ENCODE data around the gene CCBE1. TPM values are rescaled to one million over a fixed set of nuclear protein-coding genes. Genes with fewer than 3 reads are reported as not detected.

Gene CCBE1
- total and polyA plus RNA-seq, 9 of the 15 experiments (the other 6 are each of a cell fraction or from before 2014, with no cell fraction given): 0.20 TPM; not detected in 8

DNA sequence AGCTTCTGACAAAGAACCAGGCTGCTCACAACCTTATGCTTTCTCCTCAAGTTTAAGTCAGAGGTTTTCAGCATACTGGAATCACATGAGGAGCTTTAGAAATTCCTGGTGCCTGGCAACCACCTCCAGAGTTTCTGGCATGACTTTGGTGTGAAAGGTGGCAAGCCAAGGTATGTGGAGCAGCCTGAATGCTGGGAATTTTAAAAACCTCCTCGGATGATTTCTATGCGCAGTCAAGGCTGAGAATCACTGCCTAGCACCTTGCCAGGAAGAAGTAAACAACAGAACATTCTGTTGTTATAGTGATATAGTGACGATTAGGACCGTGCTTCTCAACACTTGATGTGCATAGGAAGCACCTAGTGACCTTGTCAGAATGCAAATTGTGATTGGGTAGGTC is 11.7 kb downstream of the CCBE1 start:
- in situ Hi-C loops (cut with MboI): no loop called here
- Histone ChIP-seq H3K79me2 (ENCODE audit: control insufficient read depth, insufficient read depth, low read length) (no peaks in the 10 kb centered on the region), H3K27ac (ENCODE audit: extremely low read depth, low read depth, low read length) (no peak overlapping the region), H3K9me3 (replicated peaks; ENCODE audit: control insufficient read depth, insufficient read depth, low read depth, low read length) (no peaks in the 10 kb centered on the region), H3K9ac (ENCODE audit: insufficient read depth in 1 of 2, low read depth in 2 of 2, low read length in 2 of 2) (no peak overlapping the region), H3K27me3 (ENCODE audit: control insufficient read depth in 2 of 2, insufficient read depth in 2 of 2, low read length in 2 of 2) (no peaks in the 10 kb centered on the region), H3K4me2 (ENCODE audit: insufficient read depth, low read length) (no peak overlapping the region), H3K9me1 (ENCODE audit: control insufficient read depth, insufficient read depth, low read length) (no peaks in the 10 kb centered on the region), H4K20me1 (replicated peaks; ENCODE audit: control insufficient read depth, insufficient read depth, low read length) (no peaks in the 10 kb centered on the region), H3K36me3 (ENCODE audit: control insufficient read depth, insufficient read depth, low read length) (no peaks in the 10 kb centered on the region), H2AFZ (ENCODE audit: low read depth, low read length) (no peak overlapping the region), H3K4me3 (no peak overlapping the region), H3K4me1 (replicated peaks in 1 of 2; ENCODE audit: control insufficient read depth in 2 of 2, insufficient read depth in 2 of 2, low read length in 2 of 2) (no peaks in the 10 kb centered on the region)
- DNase-seq (ENCODE audit: extremely low read depth in 1 of 4, low spot score in 3 of 4) (no peak), ATAC-seq (no peak), FAIRE-seq (no peak)
- WGBS (ENCODE audit: insufficient coverage, low coverage, missing lambda C conversion rate): 0% methylated on average over 2 of the region's 4 CpGs
- no TSS peak for BruUV-seq (replicated peaks)
- CTCF ChIA-PET (ENCODE audit: low intra/inter-chr PET ratio): no interaction called here
- intact Hi-C loops (cut with micrococcal nuclease): no loop called here
- POLR2A ChIA-PET: no interaction called here
- TF ChIP-seq NONO (IDR thresholded peaks at IDR 0.05; ENCODE audit: low read depth in 2 of 2, low read length in 1 of 2) (no peak), ATF1 (CRISPR knock-in tag; IDR thresholded peaks at IDR 0.05) (no peak), ATF1 (tag; IDR thresholded peaks at IDR 0.05) (no peak), SMAD2 (IDR thresholded peaks at IDR 0.05; ENCODE audit: low read depth, low read length) (no peak), ELF2 (CRISPR knock-in tag; IDR thresholded peaks at IDR 0.05) (no peak), ZNF79 (CRISPR knock-in tag; IDR thresholded peaks at IDR 0.05; ENCODE audit: low read depth) (no peak), TGIF2 (CRISPR knock-in tag; IDR thresholded peaks at IDR 0.05) (no peak)
- TF ChIP-seq, protein P1, sequence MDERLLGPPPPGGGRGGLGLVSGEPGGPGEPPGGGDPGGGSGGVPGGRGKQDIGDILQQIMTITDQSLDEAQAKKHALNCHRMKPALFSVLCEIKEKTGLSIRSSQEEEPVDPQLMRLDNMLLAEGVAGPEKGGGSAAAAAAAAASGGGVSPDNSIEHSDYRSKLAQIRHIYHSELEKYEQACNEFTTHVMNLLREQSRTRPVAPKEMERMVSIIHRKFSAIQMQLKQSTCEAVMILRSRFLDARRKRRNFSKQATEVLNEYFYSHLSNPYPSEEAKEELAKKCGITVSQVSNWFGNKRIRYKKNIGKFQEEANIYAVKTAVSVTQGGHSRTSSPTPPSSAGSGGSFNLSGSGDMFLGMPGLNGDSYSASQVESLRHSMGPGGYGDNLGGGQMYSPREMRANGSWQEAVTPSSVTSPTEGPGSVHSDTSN (CRISPR knock-in tag; IDR thresholded peaks at IDR 0.05; ENCODE audit: low read depth): no peak
- TF ChIP-seq, protein P1 (tag; conservative IDR thresholded peaks at IDR 0.05; ENCODE audit: low read depth): no peak
- TF ChIP-seq, protein P2, sequence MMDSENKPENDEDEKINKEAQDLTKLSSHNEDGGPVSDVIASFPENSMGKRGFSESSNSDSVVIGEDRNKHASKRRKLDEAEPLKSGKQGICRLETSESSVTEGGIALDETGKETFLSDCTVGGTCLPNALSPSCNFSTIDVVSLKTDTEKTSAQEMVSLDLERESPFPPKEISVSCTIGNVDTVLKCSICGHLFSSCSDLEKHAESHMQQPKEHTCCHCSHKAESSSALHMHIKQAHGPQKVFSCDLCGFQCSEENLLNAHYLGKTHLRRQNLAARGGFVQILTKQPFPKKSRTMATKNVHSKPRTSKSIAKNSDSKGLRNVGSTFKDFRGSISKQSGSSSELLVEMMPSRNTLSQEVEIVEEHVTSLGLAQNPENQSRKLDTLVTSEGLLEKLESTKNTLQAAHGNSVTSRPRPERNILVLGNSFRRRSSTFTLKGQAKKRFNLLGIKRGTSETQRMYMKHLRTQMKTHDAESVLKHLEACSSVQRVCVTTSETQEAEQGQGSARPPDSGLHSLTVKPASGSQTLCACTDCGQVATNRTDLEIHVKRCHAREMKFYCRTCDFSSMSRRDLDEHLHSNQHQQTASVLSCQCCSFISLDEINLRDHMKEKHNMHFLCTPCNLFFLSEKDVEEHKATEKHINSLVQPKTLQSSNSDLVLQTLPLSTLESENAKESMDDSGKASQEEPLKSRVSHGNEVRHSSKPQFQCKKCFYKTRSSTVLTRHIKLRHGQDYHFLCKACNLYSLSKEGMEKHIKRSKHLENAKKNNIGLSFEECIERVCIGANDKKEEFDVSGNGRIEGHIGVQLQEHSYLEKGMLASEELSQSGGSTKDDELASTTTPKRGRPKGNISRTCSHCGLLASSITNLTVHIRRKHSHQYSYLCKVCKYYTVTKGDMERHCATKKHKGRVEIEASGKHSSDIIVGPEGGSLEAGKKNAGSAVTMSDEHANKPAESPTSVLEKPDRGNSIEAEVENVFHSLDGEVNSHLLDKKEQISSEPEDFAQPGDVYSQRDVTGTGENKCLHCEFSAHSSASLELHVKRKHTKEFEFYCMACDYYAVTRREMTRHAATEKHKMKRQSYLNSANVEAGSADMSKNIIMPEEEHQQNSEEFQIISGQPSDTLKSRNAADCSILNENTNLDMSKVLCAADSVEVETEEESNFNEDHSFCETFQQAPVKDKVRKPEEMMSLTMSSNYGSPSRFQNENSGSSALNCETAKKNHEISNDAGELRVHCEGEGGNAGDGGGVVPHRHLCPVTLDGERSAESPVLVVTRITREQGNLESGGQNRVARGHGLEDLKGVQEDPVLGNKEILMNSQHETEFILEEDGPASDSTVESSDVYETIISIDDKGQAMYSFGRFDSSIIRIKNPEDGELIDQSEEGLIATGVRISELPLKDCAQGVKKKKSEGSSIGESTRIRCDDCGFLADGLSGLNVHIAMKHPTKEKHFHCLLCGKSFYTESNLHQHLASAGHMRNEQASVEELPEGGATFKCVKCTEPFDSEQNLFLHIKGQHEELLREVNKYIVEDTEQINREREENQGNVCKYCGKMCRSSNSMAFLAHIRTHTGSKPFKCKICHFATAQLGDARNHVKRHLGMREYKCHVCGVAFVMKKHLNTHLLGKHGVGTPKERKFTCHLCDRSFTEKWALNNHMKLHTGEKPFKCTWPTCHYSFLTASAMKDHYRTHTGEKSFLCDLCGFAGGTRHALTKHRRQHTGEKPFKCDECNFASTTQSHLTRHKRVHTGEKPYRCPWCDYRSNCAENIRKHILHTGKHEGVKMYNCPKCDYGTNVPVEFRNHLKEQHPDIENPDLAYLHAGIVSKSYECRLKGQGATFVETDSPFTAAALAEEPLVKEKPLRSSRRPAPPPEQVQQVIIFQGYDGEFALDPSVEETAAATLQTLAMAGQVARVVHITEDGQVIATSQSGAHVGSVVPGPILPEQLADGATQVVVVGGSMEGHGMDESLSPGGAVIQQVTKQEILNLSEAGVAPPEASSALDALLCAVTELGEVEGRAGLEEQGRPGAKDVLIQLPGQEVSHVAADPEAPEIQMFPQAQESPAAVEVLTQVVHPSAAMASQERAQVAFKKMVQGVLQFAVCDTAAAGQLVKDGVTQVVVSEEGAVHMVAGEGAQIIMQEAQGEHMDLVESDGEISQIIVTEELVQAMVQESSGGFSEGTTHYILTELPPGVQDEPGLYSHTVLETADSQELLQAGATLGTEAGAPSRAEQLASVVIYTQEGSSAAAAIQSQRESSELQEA (IDR thresholded peaks at IDR 0.05; ENCODE audit: low read depth): no peak
- TF ChIP-seq, protein P3, sequence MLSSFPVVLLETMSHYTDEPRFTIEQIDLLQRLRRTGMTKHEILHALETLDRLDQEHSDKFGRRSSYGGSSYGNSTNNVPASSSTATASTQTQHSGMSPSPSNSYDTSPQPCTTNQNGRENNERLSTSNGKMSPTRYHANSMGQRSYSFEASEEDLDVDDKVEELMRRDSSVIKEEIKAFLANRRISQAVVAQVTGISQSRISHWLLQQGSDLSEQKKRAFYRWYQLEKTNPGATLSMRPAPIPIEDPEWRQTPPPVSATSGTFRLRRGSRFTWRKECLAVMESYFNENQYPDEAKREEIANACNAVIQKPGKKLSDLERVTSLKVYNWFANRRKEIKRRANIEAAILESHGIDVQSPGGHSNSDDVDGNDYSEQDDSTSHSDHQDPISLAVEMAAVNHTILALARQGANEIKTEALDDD (IDR thresholded peaks at IDR 0.05): no peak
